Naive thymus-derived CD8-positive, alpha-beta T cell (primary cell): Measurements from ENCODE around the gene XRRA1. TPM values are rescaled to one million over a fixed set of nuclear protein-coding genes. Genes with fewer than 3 reads are reported as not detected.

Experiments used
- ATAC-seq, 2 donors: fragments of 150-1000 bp; cut with Tn5 transposase in 1 of 2; sonication (Bioruptor Pico), chemical (Tn5 transposase) in 1 of 2; 1 replicate in 1 of 2; 2 replicates in 1 of 2; pipeline ENCODE4 v1.10.0; 2021; ENCODE audit warnings: mild to moderate bottlenecking in 2 of 2, moderate library complexity in 2 of 2
- POLR2A ChIA-PET: fragments of 350-600 bp; sonication (Branson Sonifier 250); formaldehyde crosslinking; loops from one replicate; lab custom pipeline; 2021; ENCODE audit warnings: antibody characterized with exemption; lab: Charles Lee
- DNase-seq, 10 donors: peaks; one replicate each; pipeline versions ENCODE4 v3.0.0 to v3.0.0-alpha.2; 2020 to 2022
- H3K27ac Mint-ChIP-seq, 10 donors: one replicate each; pipeline ENCODE4 v1.8.0; 2020 to 2022; ENCODE audit warnings: mild to moderate bottlenecking in 10 of 10, mixed read lengths in 10 of 10, moderate library complexity in 4 of 10, inconsistent platforms in 1 of 10
- H3K27me3 Mint-ChIP-seq, 5 donors: one replicate each; pipeline ENCODE4 v1.8.0; 2021 to 2022; ENCODE audit warnings: mixed read lengths in 5 of 5
- H3K36me3 Mint-ChIP-seq, 3 donors: one replicate each; pipeline ENCODE4 v1.8.0; 2020 to 2022; ENCODE audit warnings: mixed read lengths in 3 of 3, mild to moderate bottlenecking in 2 of 3, inconsistent platforms in 1 of 3
- H3K4me1 Mint-ChIP-seq, 4 donors: one replicate each; pipeline ENCODE4 v1.8.0; 2021 to 2022; ENCODE audit warnings: mixed read lengths in 4 of 4
- H3K4me3 Mint-ChIP-seq, 10 donors: one replicate each; pipeline ENCODE4 v1.8.0; 2020 to 2022; ENCODE audit warnings: mild to moderate bottlenecking in 10 of 10, mixed read lengths in 10 of 10, moderate library complexity in 6 of 10, inconsistent platforms in 1 of 10
- H3K9me3 Mint-ChIP-seq, 9 donors: one replicate each; pipeline ENCODE4 v1.8.0; 2020 to 2022; ENCODE audit warnings: mixed read lengths in 9 of 9, mild to moderate bottlenecking in 3 of 9, inconsistent platforms in 1 of 9, moderate library complexity in 1 of 9
- polyA plus RNA-seq, 3 donors: library from polyadenylated mRNA; unstranded; fragments of 300-500 nt; fragmentation: Illumina TruSeq; gene quantifications; one replicate each; pipeline ENCODE4 v1.2.3, GENCODE V29; 2021
- total RNA-seq, 8 experiments: library from RNA in 2 of 8; stranded (reverse) in 2 of 8; gene quantifications; one replicate each; pipeline ENCODE4 v1.2.3 and lab custom pipeline; 2021 to 2026

The XRRA1 gene
- total and polyA plus RNA-seq, 5 experiments from 2014 or later: 7.2 to 62.4 (median 14.2) TPM

DNA sequence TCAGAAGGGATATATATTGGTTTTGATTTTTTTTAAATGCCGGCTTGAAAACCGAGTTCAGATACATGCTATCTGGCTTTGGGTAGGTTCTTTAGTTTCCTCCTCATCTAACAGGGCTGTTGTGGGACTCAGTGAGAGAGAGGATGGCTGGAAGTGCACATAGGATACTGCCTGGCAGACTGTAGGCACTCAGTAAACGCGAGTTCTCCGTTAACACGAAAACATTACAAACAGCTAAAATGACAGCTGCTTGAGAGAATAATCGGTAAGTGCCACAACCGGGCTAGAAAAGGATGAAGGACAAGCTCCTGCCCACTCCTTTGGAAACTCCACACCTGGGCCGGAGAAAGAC lies 369 bp downstream of the XRRA1 start:
- Mint-ChIP-seq H3K9me3 (no peaks in the 10 kb centered on the region), H3K4me3 (peak overlapping the region; percentile 90 to 100 (median 96)), H3K4me1 (peaks cover 28 to 48% (median 47%) of the 10 kb centered on the region in 4 donors), H3K36me3 (peaks cover 0 to 39% (median 4%) of the 10 kb centered on the region in 3 donors), H3K27me3 (peaks cover 0 to 2% (median 0%) of the 10 kb centered on the region in 5 donors), H3K27ac (peak overlapping the region; percentile 91 to 99 (median 95))
- ATAC-seq (peak; percentile 22 to 24), DNase-seq (no peak)
- POLR2A ChIA-PET: interaction anchor here (0.8 to 1.7 kb wide), 5 partner anchors 12 to 455 kb away, joined by 3 to 11 read pairs (median 6); partner anchors contain the start of genes LIPT2 and NEU3

DNA sequence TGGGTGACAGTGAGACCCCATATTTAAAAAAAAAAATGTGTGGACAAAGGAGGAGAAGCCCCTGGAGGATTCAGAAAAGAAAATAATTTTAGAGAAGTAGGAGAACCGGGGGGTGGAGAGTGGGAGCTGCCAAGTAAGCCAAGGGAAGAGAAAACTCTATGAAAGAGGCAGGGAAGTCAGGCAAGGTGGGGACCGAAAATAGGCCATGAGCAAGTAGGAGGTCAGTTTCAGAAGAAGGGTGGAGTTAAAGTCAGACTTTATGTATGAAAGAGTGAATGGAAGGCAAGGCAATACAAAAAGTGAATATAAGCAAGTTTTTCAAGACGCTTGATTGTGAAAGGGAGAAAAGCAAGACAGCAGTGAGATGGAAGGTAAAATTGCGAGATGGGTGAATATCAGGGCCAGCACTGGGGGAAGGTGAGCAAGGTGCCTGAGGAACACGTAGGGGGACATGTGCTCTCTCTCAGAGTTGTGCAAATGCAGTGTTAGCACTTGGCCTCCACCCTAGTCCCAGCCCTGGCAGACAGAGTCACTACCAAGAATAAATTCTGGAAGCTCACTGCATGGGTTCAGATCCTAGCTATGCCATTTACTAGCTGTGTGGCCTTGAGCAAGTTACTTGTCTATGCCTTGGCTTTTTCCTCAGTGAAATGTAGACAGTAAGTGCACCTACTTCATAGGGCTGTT lies 6.7 kb downstream of the XRRA1 start:
- no peaks in the 10 kb centered on the region for H3K9me3 Mint-ChIP-seq
- no peak for ATAC-seq
- H3K4me1 Mint-ChIP-seq: peaks cover 0 to 16% (median 9%) of the 10 kb centered on the region in 4 donors
- H3K27me3 Mint-ChIP-seq: no peaks in the 10 kb centered on the region
- no peak for DNase-seq
- H3K36me3 Mint-ChIP-seq: peaks cover 0 to 78% (median 16%) of the 10 kb centered on the region in 3 donors
- H3K27ac Mint-ChIP-seq: peak overlapping the region in 2 of 10 donors; percentile 3 to 44
- POLR2A ChIA-PET: no interaction called here
- no peak overlapping the region for H3K4me3 Mint-ChIP-seq

DNA sequence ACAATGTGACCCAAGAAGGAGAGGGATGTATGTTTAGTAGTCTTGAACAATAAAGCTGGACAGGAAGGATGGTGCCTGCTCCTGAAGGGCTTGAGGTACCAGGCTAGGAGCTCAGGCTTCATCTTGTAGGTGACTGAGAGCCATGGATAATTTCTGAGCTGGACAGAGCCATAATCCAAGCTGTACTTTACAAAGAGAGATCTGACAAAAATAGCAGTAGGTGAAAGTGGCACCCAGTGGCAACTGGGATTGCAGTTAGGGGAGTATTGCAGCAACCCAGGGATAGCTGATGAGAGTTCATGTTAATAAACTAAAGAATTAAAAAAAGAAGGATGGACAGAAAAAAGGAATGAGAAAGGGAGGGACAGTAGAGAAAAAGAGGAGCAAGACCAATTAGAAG lies 7.4 kb downstream of the XRRA1 start:
- Mint-ChIP-seq H3K4me3 (no peak overlapping the region), H3K4me1 (peaks cover 0 to 14% (median 5%) of the 10 kb centered on the region in 4 donors), H3K36me3 (peaks cover 0 to 82% (median 24%) of the 10 kb centered on the region in 3 donors), H3K27me3 (no peaks in the 10 kb centered on the region), H3K9me3 (no peaks in the 10 kb centered on the region), H3K27ac (peak overlapping the region in 3 of 10 donors; percentile 30 to 53 (median 44))
- ATAC-seq: no peak
- no peak for DNase-seq
- POLR2A ChIA-PET: no interaction called here

DNA sequence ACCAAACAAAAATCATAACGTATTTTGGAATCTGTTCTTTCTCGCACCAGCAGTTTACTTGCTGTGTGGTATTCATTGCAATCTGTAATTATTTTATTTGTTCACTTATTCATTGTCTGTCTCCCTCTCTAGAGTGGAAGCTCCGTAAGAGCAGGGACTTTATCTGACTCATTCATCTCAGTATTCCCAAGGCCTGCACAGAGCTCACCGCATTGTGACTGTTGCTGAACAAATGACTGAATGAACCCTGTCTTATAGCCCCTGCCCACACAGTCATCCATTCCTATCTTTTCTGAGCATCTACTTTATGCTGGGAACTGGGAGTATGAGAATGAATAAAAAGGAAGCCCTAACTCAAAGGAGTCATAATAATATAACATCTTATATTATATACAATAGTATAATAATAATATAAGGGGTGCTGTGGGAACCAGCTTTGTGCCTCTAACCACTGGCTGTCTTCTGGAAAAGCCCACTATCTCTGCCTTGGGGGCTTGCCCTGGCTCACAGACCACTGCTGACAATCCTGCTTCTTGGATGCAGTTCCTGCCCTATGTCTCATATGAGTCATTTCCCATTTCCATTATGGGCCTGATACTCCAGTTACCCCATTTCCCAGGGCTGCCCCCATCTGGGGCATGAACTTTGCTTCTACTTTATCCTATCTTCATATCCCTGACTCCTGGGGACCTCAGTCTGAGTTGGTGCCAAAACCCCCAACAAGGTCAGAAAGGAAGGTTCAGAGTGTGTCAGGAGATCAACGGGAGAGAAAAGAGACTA lies 11.0 kb downstream of the XRRA1 start:
- Mint-ChIP-seq H3K27ac (peak overlapping the region in 1 of 10 donors; percentile 12), H3K4me1 (peaks cover 0 to 11% (median 0%) of the 10 kb centered on the region in 4 donors), H3K4me3 (no peak overlapping the region), H3K9me3 (no peaks in the 10 kb centered on the region), H3K36me3 (peaks cover 3 to 97% (median 31%) of the 10 kb centered on the region in 3 donors), H3K27me3 (no peaks in the 10 kb centered on the region)
- POLR2A ChIA-PET: no interaction called here
- ATAC-seq: no peak
- no peak for DNase-seq

DNA sequence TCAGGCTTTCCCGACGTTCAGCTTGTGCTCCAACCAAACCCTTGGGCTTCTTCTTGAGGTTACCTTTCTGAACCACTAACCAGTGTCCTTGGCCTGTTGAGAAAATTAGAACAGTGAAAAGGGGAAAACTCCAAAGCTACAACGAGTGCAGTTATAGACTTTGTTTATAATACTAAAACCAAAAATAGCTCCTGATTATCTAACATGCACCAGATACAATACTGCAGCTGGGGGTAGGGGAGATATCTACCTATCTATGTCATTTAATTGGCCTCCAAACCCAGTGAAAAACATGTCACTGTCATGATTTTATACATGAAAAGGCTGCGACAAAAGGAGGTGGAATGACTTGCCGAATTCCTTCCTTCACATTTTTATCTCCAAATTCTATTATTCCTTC lies 11.9 kb downstream of the XRRA1 start:
- POLR2A ChIA-PET: no interaction called here

DNA sequence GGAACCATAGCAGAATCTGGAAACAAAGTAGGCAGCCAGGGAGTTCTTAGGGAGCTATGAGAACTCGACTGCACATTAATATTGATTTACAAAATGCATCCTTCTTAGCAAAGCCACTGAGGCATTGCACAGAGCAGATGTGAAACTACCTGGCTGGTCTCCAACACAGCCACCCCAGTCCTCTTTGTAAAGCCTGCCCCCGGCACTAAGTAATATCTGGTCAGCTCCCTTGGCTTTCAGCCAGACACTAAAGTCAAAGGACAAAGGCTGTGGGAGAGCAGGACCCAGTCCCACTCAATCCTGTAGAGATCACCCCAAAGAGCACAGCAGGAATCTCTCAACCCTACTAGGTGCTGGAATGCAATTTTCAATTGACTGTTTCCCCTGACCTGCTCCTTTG lies 12.8 kb downstream of the XRRA1 start:
- no peaks in the 10 kb centered on the region for H3K9me3 Mint-ChIP-seq
- peaks cover 3 to 90% (median 29%) of the 10 kb centered on the region in 3 donors for H3K36me3 Mint-ChIP-seq

More for the DNA sequence above, 11.9 kb downstream of the XRRA1 start:
- no peaks in the 10 kb centered on the region for H3K27me3 Mint-ChIP-seq
- DNase-seq (no peak), ATAC-seq (no peak)
- no peak overlapping the region for H3K4me3 Mint-ChIP-seq
- H3K9me3 Mint-ChIP-seq: no peaks in the 10 kb centered on the region
- peaks cover 3 to 97% (median 29%) of the 10 kb centered on the region in 3 donors for H3K36me3 Mint-ChIP-seq
- H3K4me1 Mint-ChIP-seq: peaks cover 0 to 8% (median 0%) of the 10 kb centered on the region in 4 donors
- H3K27ac Mint-ChIP-seq: no peak overlapping the region

DNA sequence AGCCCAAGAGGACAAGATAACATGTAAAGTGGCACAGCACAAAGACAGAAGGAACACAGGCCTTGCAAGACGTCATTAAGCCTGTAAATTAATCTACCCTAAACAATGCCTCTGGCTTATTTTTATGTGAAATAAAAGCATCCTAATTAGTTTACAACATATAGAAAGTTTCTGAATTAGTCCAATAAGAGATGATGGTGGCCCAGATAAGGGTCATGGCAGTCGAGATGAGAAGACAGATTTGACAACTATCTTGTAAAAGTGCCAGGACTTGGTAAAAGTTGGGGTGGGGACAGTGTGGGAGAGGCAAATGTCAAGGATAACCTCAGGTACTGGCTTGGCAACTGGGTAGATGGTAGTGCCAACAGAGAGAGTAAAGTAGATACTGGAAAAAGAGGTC lies 13.6 kb downstream of the XRRA1 start:
- H3K4me3 Mint-ChIP-seq: no peak overlapping the region
- peaks cover 3 to 86% (median 23%) of the 10 kb centered on the region in 3 donors for H3K36me3 Mint-ChIP-seq
- H3K27ac Mint-ChIP-seq: no peak overlapping the region
- no peaks in the 10 kb centered on the region for H3K27me3 Mint-ChIP-seq
- no peaks in the 10 kb centered on the region for H3K9me3 Mint-ChIP-seq
- H3K4me1 Mint-ChIP-seq: peaks cover 0 to 3% (median 0%) of the 10 kb centered on the region in 4 donors
- DNase-seq (no peak), ATAC-seq (no peak)
- POLR2A ChIA-PET: interaction anchor here (0.6 kb wide), 1 partner anchor 230 kb away, joined by 3 read pairs; no protein-coding TSS in a partner anchor

More for the DNA sequence above, 12.8 kb downstream of the XRRA1 start:
- Mint-ChIP-seq H3K4me1 (peaks cover 0 to 3% (median 0%) of the 10 kb centered on the region in 4 donors), H3K27ac (no peak overlapping the region), H3K4me3 (no peak overlapping the region), H3K27me3 (no peaks in the 10 kb centered on the region)
- no peak for DNase-seq
- POLR2A ChIA-PET: no interaction called here
- no peak for ATAC-seq

DNA sequence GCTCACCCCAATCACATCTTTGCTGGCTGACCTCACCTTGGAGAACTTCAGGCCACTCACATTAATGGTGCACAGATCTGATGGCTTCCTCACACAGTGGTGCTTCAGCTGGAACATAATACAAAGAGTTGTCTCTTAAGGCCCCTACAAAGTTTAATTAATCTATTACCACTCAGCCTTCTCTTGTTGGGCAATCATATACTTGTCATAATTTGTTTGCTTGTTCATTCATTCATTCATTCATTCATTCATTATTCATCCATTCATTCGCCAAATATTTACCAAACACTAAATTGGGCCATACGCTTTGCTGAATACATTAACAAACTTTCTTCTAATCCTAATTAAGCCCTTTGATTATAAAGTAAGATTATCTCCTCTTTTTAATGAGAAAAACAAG lies 15.1 kb downstream of the XRRA1 start:
- POLR2A ChIA-PET: no interaction called here
- Mint-ChIP-seq H3K36me3 (peaks cover 3 to 71% (median 20%) of the 10 kb centered on the region in 3 donors), H3K27me3 (no peaks in the 10 kb centered on the region), H3K27ac (no peak overlapping the region), H3K4me1 (peaks cover 0 to 3% (median 0%) of the 10 kb centered on the region in 4 donors), H3K9me3 (no peaks in the 10 kb centered on the region), H3K4me3 (no peak overlapping the region)
- DNase-seq (no peak), ATAC-seq (no peak)

DNA sequence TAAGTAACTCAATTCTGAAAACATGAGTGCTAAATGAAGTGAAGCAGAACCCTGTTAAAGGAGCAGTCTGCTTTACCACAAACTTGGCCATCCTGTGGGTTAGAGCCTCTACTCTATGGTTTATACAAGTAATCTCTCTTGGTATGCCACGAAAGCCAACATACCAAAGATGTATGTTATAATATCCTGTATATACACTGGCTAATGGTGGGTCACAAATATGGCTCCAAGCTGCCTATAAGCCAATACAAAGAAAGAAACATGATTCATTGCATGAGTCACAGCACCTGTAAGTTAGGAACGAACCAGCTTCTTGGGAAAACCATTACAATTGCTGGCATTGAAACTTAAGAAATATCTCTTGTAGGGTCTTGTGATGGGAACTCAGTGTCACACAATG lies 16.1 kb downstream of the XRRA1 start:
- Mint-ChIP-seq H3K27ac (peak overlapping the region in 1 of 10 donors; percentile 29), H3K4me3 (no peak overlapping the region), H3K36me3 (peaks cover 3 to 63% (median 23%) of the 10 kb centered on the region in 3 donors), H3K4me1 (peaks cover 0 to 2% (median 0%) of the 10 kb centered on the region in 4 donors), H3K27me3 (no peaks in the 10 kb centered on the region), H3K9me3 (no peaks in the 10 kb centered on the region)
- DNase-seq: no peak
- ATAC-seq: no peak
- POLR2A ChIA-PET: no interaction called here

DNA sequence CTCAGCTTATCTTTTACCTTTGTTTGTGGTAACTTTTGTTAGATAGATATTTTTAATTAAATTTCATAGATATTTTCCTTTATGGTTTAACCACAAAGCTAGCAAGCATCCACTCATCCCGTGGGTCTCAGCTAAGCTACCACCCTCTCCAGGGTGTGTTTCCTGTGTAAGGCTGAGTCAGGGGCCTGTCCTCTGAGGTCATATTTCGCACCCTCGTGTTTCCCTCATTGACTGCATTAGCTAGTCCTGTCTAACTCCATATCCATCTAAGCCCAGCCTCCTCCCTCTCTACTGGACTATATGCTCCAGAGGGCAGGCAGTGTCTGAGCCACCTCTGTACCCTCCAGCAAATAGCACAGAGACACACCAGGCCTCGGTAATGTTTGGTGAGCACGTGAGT lies 16.7 kb downstream of the XRRA1 start:
- no peaks in the 10 kb centered on the region for H3K9me3 Mint-ChIP-seq
- no peak for DNase-seq
- peaks cover 0 to 2% (median 0%) of the 10 kb centered on the region in 4 donors for H3K4me1 Mint-ChIP-seq
- no peak for ATAC-seq
- H3K27me3 Mint-ChIP-seq: no peaks in the 10 kb centered on the region
- peak overlapping the region in 2 of 10 donors; percentile 48 to 58 for H3K27ac Mint-ChIP-seq
- POLR2A ChIA-PET: no interaction called here
- H3K36me3 Mint-ChIP-seq: peaks cover 3 to 63% (median 21%) of the 10 kb centered on the region in 3 donors
- no peak overlapping the region for H3K4me3 Mint-ChIP-seq

DNA sequence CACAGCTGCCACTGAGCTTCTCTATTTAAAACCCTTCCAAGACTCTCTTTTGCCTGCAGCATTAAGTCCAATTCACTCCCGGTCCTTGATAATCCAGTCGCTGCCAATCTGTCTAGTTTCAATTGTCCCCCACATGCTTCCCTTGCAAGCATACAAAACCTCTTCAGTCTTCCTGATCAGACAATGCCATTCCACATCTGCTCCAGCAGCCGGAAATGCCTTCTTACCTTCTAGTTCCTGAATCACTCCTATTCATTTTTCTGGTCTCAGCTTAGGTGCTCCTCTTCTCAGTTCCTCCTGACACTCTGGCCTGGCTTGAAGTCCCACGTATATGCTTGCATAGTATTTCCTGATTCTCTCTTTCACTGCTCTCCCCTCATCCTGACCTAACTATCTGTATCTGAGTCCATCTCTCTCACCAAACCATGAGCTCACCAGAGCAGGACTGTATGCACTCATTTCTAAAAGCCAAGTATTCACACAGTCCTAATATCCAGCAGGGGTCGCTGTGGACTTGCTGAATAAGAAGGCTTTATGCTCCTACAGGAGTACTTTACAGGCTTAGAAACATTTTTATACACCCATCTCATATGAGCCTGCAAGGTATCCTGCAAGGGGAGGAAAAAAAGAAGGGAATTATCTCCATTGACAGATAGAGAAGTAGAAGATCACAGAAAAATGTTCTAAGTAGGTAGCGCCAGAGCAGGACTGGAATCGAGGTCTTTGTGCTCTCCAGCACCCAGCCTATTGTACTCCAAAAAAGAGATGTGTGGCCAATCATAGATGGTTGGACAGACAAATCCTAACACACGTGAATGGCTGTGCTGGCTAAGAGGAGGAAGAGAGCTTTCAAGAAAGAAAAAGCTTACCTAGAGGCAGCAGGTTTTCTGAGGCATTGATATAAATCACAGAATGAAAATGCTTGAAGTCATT lies 19.2 kb downstream of the XRRA1 start:
- Mint-ChIP-seq H3K36me3 (peaks cover 3 to 56% (median 12%) of the 10 kb centered on the region in 3 donors), H3K4me1 (no peaks in the 10 kb centered on the region), H3K27ac (no peak overlapping the region), H3K27me3 (no peaks in the 10 kb centered on the region), H3K9me3 (no peaks in the 10 kb centered on the region), H3K4me3 (no peak overlapping the region)
- POLR2A ChIA-PET: no interaction called here
- DNase-seq: peak; percentile 17 to 82 (median 60)
- ATAC-seq: peak; percentile 81 to 84

DNA sequence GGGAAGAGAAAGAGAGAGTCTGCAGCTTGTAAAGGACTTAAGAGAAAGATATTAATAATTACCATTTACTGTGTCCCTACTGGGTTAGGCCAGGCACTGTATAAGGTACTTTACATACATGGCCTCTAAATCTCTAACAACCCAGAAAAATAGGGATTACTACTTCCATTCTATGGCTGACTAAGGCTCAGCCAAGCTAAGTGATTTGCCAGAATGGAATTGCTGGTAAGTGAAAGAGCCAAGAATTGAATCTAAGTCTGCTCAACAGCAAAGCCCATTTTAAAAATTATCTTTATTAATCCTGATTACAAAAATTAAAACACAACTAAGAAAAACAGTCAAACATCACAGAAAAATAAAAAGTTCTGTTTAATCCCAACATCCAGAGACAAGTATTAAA lies 21.4 kb downstream of the XRRA1 start:
- H3K4me1 Mint-ChIP-seq: peaks cover 0 to 2% (median 0%) of the 10 kb centered on the region in 4 donors
- no peak for DNase-seq
- POLR2A ChIA-PET: no interaction called here
- peaks cover 0 to 44% (median 6%) of the 10 kb centered on the region in 3 donors for H3K36me3 Mint-ChIP-seq
- no peak for ATAC-seq
- H3K9me3 Mint-ChIP-seq: no peaks in the 10 kb centered on the region
- H3K27me3 Mint-ChIP-seq: no peaks in the 10 kb centered on the region
- H3K4me3 Mint-ChIP-seq: no peak overlapping the region
- no peak overlapping the region for H3K27ac Mint-ChIP-seq
